K562 (cell line): Measurements from ENCODE around the gene DSP. TPM values are rescaled to one million over a fixed set of nuclear protein-coding genes. Genes with fewer than 3 reads are reported as not detected.

Experiments used
- ATF3 ChIP-seq, 2 experiments: fragments of 450-650 bp in 1 of 2; sonication (generic) in 1 of 2; formaldehyde crosslinking in 1 of 2; IDR thresholded peaks in 1 of 2; conservative IDR thresholded peaks in 1 of 2; 2 replicates each; pipeline versions ENCODE4 v1.6.1 to v1.8.1; 2016 to 2023; ENCODE audit warnings: mild to moderate bottlenecking in 2 of 2, moderate library complexity in 2 of 2, inconsistent platforms in 1 of 2, missing genetic modification reagents in 1 of 2
- DEAF1 ChIP-seq: fragments of 450-650 bp; formaldehyde crosslinking; IDR thresholded peaks from 2 replicates; pipeline ENCODE4 v1.4.0; 2020; ENCODE audit warnings: mild to moderate bottlenecking, moderate library complexity
- IFI16 ChIP-seq: fragments of 250-450 bp; sonication (Bioruptor Pico); IDR thresholded peaks from 2 replicates; pipeline ENCODE4 v2.1.2; 2022; ENCODE audit warnings: mild to moderate bottlenecking, inconsistent platforms
- MTA1 ChIP-seq: fragments of 450-650 bp; IDR thresholded peaks from 2 replicates; pipeline ENCODE4 v1.6.1; 2017; ENCODE audit warnings: borderline replicate concordance
- NFIX ChIP-seq: fragments of 250-450 bp; sonication (Bioruptor Pico); IDR thresholded peaks from 2 replicates; pipeline ENCODE4 v1.4.0; 2020; ENCODE audit warnings: low read depth, mild to moderate bottlenecking, moderate library complexity
- PKNOX1 ChIP-seq: fragments of 450-650 bp; IDR thresholded peaks from 2 replicates; pipeline ENCODE4 v1.6.1; 2016
- PTRF ChIP-seq: fragments of 450-650 bp; IDR thresholded peaks from 2 replicates; pipeline ENCODE4 v1.6.1; 2016; ENCODE audit warnings: mild to moderate bottlenecking, missing genetic modification characterization, missing compliant biosample characterization
- RAD21 ChIP-seq, 2 experiments: fragments of 250-450 bp in 1 of 2; fragments of 450-650 bp in 1 of 2; sonication (Bioruptor Pico) in 1 of 2; formaldehyde crosslinking in 1 of 2; IDR thresholded peaks in 1 of 2; conservative IDR thresholded peaks in 1 of 2; 2 replicates each; pipeline versions ENCODE4 v1.4.0 to v1.8.0; 2020 to 2022; ENCODE audit warnings: mild to moderate bottlenecking in 2 of 2, moderate library complexity in 1 of 2
- ZEB2 ChIP-seq: fragments of 450-650 bp; IDR thresholded peaks from 2 replicates; pipeline ENCODE4 v1.6.1; 2016
- ZNF512 ChIP-seq: IDR thresholded peaks from 2 replicates; pipeline ENCODE4 v1.6.1; 2016; ENCODE audit warnings: missing genetic modification characterization, missing compliant biosample characterization
- polyA plus RNA-seq, 8 experiments: library from polyadenylated mRNA; depleted of rRNA in 4 of 8; stranded (reverse) in 5 of 8; unstranded in 3 of 8; fragments of >200 nt; fragmentation: Nextera tagmentation in 2 of 8; fragmentation: Illumina TruSeq in 1 of 8; extraction: Ambion mirVana in 2 of 8; extraction: Trizol in 1 of 8; gene quantifications; 2 replicates each; pipeline versions ENCODE4 v1.2.1 to v1.2.3, GENCODE V29; 2011 to 2014; ENCODE audit warnings: inconsistent platforms in 1 of 8, missing spikeins in 1 of 8
- total RNA-seq, 7 experiments: library from RNA; depleted of rRNA in 6 of 7; stranded (reverse); fragments of >200 nt in 6 of 7; fragmentation: Illumina TruSeq in 2 of 7; extraction: Trizol in 2 of 7; gene quantifications; 2 replicates each; pipeline versions ENCODE4 v1.2.1 to v1.2.3, GENCODE V29; 2011 to 2021; ENCODE audit warnings: low replicate concordance in 1 of 7
- TF ChIP-seq, protein P1 (sequence below): IDR thresholded peaks from 3 replicates; pipeline ENCODE4 v1.6.1; 2011; ENCODE audit warnings: borderline replicate concordance, mild to moderate bottlenecking, moderate library complexity; ENCODE audit not compliant: insufficient read length; ENCODE audit errors: extremely low read depth
- TF ChIP-seq, protein P2 (sequence below): sonication (generic); formaldehyde crosslinking; IDR thresholded peaks from 2 replicates; pipeline ENCODE4 v1.8.1; 2023; ENCODE audit warnings: mild to moderate bottlenecking, missing genetic modification reagents

The DSP gene
- total and polyA plus RNA-seq, 9 of the 15 experiments (the other 6 are each of a cell fraction or from before 2014, with no cell fraction given) = under 0.01 to 0.24 (median 0.03) TPM; not detected in 2

GRCh38 chr6:7615611-7616383, 74.3 kb downstream of the DSP start (continued):
- TF ChIP-seq ZNF512 = 0 out of 2 replicates have a peak, but pooled peaks have one; percentile 21
- peak; percentile 82 for TF ChIP-seq ATF3 (IDR thresholded peaks at IDR 0.05)
- TF ChIP-seq ATF3 (CRISPR knock-in tag; conservative IDR thresholded peaks at IDR 0.05) = peak; percentile 77; the same call in 1 of the 2 replicates
- TF ChIP-seq PTRF (tag) = no peak
- no peak for TF ChIP-seq PKNOX1
- 0 out of 2 replicates have a peak, but pooled peaks have one; percentile 26 for TF ChIP-seq ZEB2
- no peak for TF ChIP-seq IFI16
- no peak for TF ChIP-seq NFIX (CRISPR knock-in tag)
- TF ChIP-seq MTA1 = no peak
- TF ChIP-seq, protein P1, sequence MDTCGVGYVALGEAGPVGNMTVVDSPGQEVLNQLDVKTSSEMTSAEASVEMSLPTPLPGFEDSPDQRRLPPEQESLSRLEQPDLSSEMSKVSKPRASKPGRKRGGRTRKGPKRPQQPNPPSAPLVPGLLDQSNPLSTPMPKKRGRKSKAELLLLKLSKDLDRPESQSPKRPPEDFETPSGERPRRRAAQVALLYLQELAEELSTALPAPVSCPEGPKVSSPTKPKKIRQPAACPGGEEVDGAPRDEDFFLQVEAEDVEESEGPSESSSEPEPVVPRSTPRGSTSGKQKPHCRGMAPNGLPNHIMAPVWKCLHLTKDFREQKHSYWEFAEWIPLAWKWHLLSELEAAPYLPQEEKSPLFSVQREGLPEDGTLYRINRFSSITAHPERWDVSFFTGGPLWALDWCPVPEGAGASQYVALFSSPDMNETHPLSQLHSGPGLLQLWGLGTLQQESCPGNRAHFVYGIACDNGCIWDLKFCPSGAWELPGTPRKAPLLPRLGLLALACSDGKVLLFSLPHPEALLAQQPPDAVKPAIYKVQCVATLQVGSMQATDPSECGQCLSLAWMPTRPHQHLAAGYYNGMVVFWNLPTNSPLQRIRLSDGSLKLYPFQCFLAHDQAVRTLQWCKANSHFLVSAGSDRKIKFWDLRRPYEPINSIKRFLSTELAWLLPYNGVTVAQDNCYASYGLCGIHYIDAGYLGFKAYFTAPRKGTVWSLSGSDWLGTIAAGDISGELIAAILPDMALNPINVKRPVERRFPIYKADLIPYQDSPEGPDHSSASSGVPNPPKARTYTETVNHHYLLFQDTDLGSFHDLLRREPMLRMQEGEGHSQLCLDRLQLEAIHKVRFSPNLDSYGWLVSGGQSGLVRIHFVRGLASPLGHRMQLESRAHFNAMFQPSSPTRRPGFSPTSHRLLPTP = no peak
- TF ChIP-seq, protein P2, sequence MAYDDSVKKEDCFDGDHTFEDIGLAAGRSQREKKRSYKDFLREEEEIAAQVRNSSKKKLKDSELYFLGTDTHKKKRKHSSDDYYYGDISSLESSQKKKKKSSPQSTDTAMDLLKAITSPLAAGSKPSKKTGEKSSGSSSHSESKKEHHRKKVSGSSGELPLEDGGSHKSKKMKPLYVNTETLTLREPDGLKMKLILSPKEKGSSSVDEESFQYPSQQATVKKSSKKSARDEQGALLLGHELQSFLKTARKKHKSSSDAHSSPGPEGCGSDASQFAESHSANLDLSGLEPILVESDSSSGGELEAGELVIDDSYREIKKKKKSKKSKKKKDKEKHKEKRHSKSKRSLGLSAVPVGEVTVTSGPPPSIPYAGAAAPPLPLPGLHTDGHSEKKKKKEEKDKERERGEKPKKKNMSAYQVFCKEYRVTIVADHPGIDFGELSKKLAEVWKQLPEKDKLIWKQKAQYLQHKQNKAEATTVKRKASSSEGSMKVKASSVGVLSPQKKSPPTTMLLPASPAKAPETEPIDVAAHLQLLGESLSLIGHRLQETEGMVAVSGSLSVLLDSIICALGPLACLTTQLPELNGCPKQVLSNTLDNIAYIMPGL (CRISPR knock-in tag) = no peak
- peak; percentile 92 to 94 for TF ChIP-seq RAD21 (CRISPR knock-in tag; conservative IDR thresholded peaks at IDR 0.05 in 1 of 2, IDR thresholded peaks at IDR 0.05 in 1 of 2)
- peak; percentile 83 for TF ChIP-seq DEAF1
